ENCODE results near the gene RAD51AP2. TPM values are rescaled to one million over a fixed set of nuclear protein-coding genes. Genes with fewer than 3 reads are reported as not detected.

Gene RAD51AP2
- total and polyA plus RNA-seq, 10 donors = not detected

DNA sequence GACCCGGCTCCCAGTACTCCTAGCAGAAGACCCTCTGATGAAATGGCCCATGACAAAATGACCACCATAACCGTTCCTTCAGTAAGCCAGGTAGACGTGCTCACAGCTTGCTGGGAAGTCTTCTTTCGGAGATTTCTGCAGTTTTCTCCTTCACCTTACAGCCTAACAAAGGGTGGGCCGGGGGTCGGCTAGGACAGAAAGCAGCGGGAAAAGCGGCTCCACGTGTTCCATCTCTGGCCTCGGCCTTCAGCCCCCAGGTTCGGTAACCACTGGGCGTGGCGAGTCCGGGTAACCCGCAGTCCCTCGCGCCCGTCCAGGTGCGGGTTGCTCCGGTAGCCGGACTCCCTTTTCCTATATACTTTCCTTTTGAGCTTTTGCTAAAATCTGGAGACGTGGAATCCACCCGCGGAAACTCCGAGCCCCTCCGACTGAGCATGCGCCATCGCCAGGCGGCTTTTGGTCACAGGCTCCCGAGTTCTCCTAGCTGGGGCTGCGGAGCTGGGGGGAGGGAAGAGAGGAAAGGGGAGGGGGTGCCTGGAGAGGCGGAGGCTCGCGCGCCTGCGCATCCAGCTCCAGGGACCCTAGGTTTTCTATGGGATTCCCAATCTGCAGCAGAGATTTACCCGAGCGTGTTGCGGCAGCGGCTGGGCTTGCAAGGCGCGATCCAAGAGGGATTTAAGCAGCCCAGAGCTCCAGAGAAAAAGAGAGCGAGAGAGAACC lies 22.0 kb upstream of the RAD51AP2 start, which contains the start of gene VSNL1:
TSS of gene VSNL1 (plus strand) at position 604 of the 720 bp plus-strand sequence. CDS start 51,379 bp downstream, outside the sequence.
- peak within 1 kb of the TSS; percentile 7 to 63 (median 38) for H3K4me3 ChIP-seq
- 2 to 4% (median 2%) methylated on average over 39 to 43 of the region's 43 CpGs for WGBS, 5 donors
- no peaks in the 10 kb centered on the region for H3K9me3 ChIP-seq
- H3K36me3 ChIP-seq = no peaks in the 10 kb centered on the region
- peaks cover 5 to 32% (median 29%) of the 10 kb centered on the region in 6 donors for H3K4me1 ChIP-seq
- TF ChIP-seq POLR2AphosphoS5 (IDR thresholded peaks at IDR 0.05) = peak in 1 of 3 donors; percentile 9
- TF ChIP-seq, protein P1, sequence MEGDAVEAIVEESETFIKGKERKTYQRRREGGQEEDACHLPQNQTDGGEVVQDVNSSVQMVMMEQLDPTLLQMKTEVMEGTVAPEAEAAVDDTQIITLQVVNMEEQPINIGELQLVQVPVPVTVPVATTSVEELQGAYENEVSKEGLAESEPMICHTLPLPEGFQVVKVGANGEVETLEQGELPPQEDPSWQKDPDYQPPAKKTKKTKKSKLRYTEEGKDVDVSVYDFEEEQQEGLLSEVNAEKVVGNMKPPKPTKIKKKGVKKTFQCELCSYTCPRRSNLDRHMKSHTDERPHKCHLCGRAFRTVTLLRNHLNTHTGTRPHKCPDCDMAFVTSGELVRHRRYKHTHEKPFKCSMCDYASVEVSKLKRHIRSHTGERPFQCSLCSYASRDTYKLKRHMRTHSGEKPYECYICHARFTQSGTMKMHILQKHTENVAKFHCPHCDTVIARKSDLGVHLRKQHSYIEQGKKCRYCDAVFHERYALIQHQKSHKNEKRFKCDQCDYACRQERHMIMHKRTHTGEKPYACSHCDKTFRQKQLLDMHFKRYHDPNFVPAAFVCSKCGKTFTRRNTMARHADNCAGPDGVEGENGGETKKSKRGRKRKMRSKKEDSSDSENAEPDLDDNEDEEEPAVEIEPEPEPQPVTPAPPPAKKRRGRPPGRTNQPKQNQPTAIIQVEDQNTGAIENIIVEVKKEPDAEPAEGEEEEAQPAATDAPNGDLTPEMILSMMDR (IDR thresholded peaks at IDR 0.05 in 8 of 11, conservative IDR thresholded peaks at IDR 0.05 in 3 of 11) = no peak
- intact Hi-C loops (cut with DNase I; ENCODE audit: low total_unique reads) = no loop called here
- peak; percentile 67 for DNase-seq
- H3K27me3 ChIP-seq (replicated peaks in 1 of 7) = peaks cover 0 to 100% (median 64%) of the 10 kb centered on the region in 7 donors
- peak within 1 kb of the TSS in 1 of 8 donors; percentile 14 for H3K27ac ChIP-seq

DNA sequence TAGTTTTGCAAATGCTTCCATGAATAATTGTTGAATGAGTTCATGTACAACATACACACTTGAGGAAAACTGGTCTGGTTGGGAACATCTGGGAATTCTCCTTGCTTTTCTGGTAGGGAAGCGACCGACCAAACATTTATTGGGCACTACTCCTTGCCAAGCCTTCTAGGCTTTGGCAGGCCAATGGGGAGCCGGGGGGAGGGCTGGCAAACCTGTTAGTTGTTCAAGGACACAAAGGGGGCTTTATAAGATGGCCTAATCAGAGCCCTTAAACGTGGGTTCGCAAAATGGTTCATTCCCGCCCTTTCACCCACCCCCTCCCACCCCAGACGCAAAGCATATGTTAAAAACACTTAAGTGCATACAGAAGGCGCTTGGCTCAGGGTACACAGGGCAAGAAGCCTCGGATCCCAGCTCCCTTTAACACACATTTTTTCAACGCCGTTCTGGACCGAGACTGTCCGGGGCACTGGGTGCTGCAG lies 21.4 kb upstream of the RAD51AP2 start:
- 8 to 12% (median 9%) methylated on average over 7 to 13 of the region's 13 CpGs for WGBS, 5 donors
- intact Hi-C loops (cut with DNase I; ENCODE audit: low total_unique reads) = no loop called here
- no peaks in the 10 kb centered on the region for H3K36me3 ChIP-seq
- no peak for DNase-seq
- H3K27ac ChIP-seq = peak overlapping the region in 1 of 8 donors; percentile 14
- peak overlapping the region in 7 of 8 donors; percentile 26 to 63 (median 38) for H3K4me3 ChIP-seq
- H3K4me1 ChIP-seq = peaks cover 5 to 32% (median 29%) of the 10 kb centered on the region in 6 donors
- no peaks in the 10 kb centered on the region for H3K9me3 ChIP-seq
- peaks cover 0 to 100% (median 68%) of the 10 kb centered on the region in 7 donors for H3K27me3 ChIP-seq (replicated peaks in 1 of 7)
- TF ChIP-seq, protein P1 (IDR thresholded peaks at IDR 0.05 in 8 of 11, conservative IDR thresholded peaks at IDR 0.05 in 3 of 11) = no peak
- no peak for TF ChIP-seq POLR2AphosphoS5 (IDR thresholded peaks at IDR 0.05)
- TF ChIP-seq POLR2A (IDR thresholded peaks at IDR 0.05) = no peak

DNA sequence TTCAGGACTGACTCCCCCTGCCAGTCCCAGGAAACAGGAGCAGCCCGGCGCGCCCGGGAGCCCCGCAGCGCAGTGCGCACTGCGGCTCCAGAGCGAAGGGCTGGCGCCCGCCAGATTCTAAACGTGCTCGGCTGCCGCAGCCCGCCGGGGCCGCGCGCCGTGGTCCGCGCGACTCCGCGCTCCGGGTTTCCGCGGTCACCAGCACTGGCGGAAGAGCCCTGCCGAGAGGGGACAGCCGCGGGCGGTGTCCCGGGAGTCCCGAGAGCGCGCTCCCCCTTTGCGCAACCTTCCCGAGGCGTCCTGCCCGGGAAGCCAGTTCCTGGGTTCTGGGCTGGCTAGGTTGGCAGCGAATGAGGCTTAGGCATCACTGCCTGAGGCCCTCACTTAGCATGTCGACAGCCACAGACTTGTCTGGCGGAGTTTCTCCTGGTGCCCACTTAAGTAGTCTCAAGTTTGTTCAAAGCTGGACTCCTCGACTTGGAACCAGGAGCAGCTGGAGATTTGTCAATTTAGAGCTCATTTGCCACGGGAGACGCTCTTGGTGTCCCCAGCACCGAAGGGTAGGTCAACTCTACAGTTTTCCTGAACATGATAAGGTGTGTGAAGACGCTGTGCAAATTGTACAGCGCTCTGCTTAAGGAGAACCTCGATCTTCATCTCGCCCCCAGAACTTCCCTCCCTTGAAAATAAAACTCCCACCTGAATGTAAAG lies 20.8 kb upstream of the RAD51AP2 start:
- Histone ChIP-seq H3K36me3 (no peaks in the 10 kb centered on the region), H3K27ac (peak overlapping the region in 3 of 8 donors; percentile 32 to 46 (median 40)), H3K9me3 (no peaks in the 10 kb centered on the region), H3K4me1 (peaks cover 5 to 32% (median 29%) of the 10 kb centered on the region in 6 donors), H3K4me3 (peak overlapping the region; percentile 20 to 63 (median 36)), H3K27me3 (replicated peaks in 1 of 7) (peaks cover 0 to 93% (median 68%) of the 10 kb centered on the region in 7 donors)
- DNase-seq = no peak
- WGBS, 5 donors = 2 to 5% (median 2%) methylated on average over 25 to 52 of the region's 52 CpGs
- no peak for TF ChIP-seq POLR2A (IDR thresholded peaks at IDR 0.05)
- TF ChIP-seq, protein P1 (IDR thresholded peaks at IDR 0.05 in 8 of 11, conservative IDR thresholded peaks at IDR 0.05 in 3 of 11) = no peak
- TF ChIP-seq POLR2AphosphoS5 (IDR thresholded peaks at IDR 0.05) = peak in 2 of 3 donors; percentile 49 to 56
- intact Hi-C loops (cut with DNase I; ENCODE audit: low total_unique reads) = no loop called here
